ENCODE data around the gene HSF5. TPM values are rescaled to one million over a fixed set of nuclear protein-coding genes. Genes with fewer than 3 reads are reported as not detected.

HSF5 gene
- total and polyA plus RNA-seq, 2 of the 13 experiments (the other 11 are each of a cell fraction or from before 2014, with no cell fraction given) = not detected

- Histone ChIP-seq H3K36me3 (replicated peaks in 1 of 2; ENCODE audit: control insufficient read depth in 1 of 2, insufficient read depth in 2 of 2, low read length in 2 of 2) (0 out of 5 replicates have a peak, but pooled peaks cover 0 to 2% of the 10 kb centered on the region in 2 experiments), H3K9ac (ENCODE audit: insufficient read depth, low read depth, low read length) (peak overlapping the region; percentile 90), H3K9me3 (ENCODE audit: low read length) (no peaks in the 10 kb centered on the region), H3K79me2 (ENCODE audit: insufficient read depth, low read length) (peaks cover 25% of the 10 kb centered on the region), H2AFZ (ENCODE audit: low read length) (peak overlapping the region; percentile 98), H3K4me1 (ENCODE audit: insufficient read depth, low read length) (peaks cover 55% of the 10 kb centered on the region), H3K4me3 (replicated peaks in 1 of 3; ENCODE audit: insufficient read depth in 1 of 3, low read depth in 2 of 3, low read length in 3 of 3) (peak overlapping the region; percentile 80 to 98 (median 92)), H3K4me2 (ENCODE audit: low read depth, low read length) (peak overlapping the region; percentile 93), H3K27ac (ENCODE audit: extremely low read length, insufficient read depth, low read length) (peak overlapping the region; percentile 96), H3K27me3 (ENCODE audit: control insufficient read depth in 1 of 2, insufficient read depth in 2 of 2, low read length in 2 of 2) (no peaks in the 10 kb centered on the region; a peak in 2 of 5 replicates), H4K20me1 (ENCODE audit: insufficient read depth, low read length) (no peaks in the 10 kb centered on the region; the same call in 1 of the 2 replicates)
- ChIA-PET CTCF (ENCODE audit: low intra/inter-chr PET ratio, low total read pairs) (interaction anchor here (0.7 to 1.6 kb wide), 2 partner anchors 9 to 486 kb away, joined by 3 to 12 read pairs; no protein-coding TSS in a partner anchor), POLR2A (interaction anchor here (0.9 to 4.1 kb wide), 11 partner anchors 11 to 667 kb away, joined by 3 to 77 read pairs (median 4); partner anchors contain the start of genes RAD51C and TRIM37)
- intact Hi-C loops (cut with micrococcal nuclease; ENCODE audit: unreplicated experiment) (loop anchor here (1.0 to 5.0 kb wide), 5 partner anchors 59 to 487 kb away; partner anchors contain the start of genes RAD51C and TEX14), in situ Hi-C loops (cut with HindIII; ENCODE audit: extremely low pct_ligation_motif_present, low pct_unique_long_range_greater_than_20kb) (loop anchor here (5.0 kb wide), 1 partner anchor 484 kb away; no protein-coding TSS in a partner anchor)
- no peak; the same call in 2 of the 3 replicates for ATAC-seq
- FAIRE-seq = peak; percentile 96
- WGBS (ENCODE audit: low lambda C conversion rate) = under 1% methylated on average over 31 of the region's 39 CpGs
- BruUV-seq (replicated peaks) = no TSS peak
- DNase-seq (ENCODE audit: low spot score) = peak; percentile 100
- TF ChIP-seq ZBTB10 (CRISPR knock-in tag; IDR thresholded peaks at IDR 0.05; ENCODE audit: borderline replicate concordance) (no peak), SSRP1 (CRISPR knock-in tag; IDR thresholded peaks at IDR 0.05) (no peak), ZSCAN20 (CRISPR knock-in tag; IDR thresholded peaks at IDR 0.05; ENCODE audit: borderline replicate concordance) (no peak), ZBTB2 (CRISPR knock-in tag; IDR thresholded peaks at IDR 0.05; ENCODE audit: low read depth) (no peak), DRAP1 (CRISPR knock-in tag; IDR thresholded peaks at IDR 0.05) (peak; percentile 76), ZBTB49 (CRISPR knock-in tag; IDR thresholded peaks at IDR 0.05; ENCODE audit: borderline replicate concordance) (0 out of 2 replicates have a peak, but pooled peaks have one; percentile 31), HDAC6 (IDR thresholded peaks at IDR 0.05; ENCODE audit: low read depth, low read length) (no peak), MIXL1 (CRISPR knock-in tag; IDR thresholded peaks at IDR 0.05) (0 out of 2 replicates have a peak, but pooled peaks have one; percentile 60), TSC22D2 (CRISPR knock-in tag; IDR thresholded peaks at IDR 0.05; ENCODE audit: borderline replicate concordance) (no peak), TRAFD1 (CRISPR knock-in tag; IDR thresholded peaks at IDR 0.05; ENCODE audit: borderline replicate concordance) (no peak), RAD21 (CRISPR knock-in tag; IDR thresholded peaks at IDR 0.05) (no peak), SMAD9 (CRISPR knock-in tag; IDR thresholded peaks at IDR 0.05) (no peak)
These were observed 29.9 kb upstream of the HSF5 start for GRCh38 chr17:58517928-58518609.

Data from HepG2 (cell line).